ENCODE data around the gene DOK6. TPM values are rescaled to one million over a fixed set of nuclear protein-coding genes. Genes with fewer than 3 reads are reported as not detected.
"Not testable (repeated sequence)": the region's sequence is repeated elsewhere in the genome, so short reads cannot be mapped to it uniquely, and the experiment has no call there.

DOK6 gene
- total RNA-seq (not detected), polyA plus RNA-seq (under 1 TPM; 0.02 to 0.12 (median 0.06) TPM), total RNA-seq (0 to 0.17 (median 0) reads per million in 6 experiments)

DNA sequence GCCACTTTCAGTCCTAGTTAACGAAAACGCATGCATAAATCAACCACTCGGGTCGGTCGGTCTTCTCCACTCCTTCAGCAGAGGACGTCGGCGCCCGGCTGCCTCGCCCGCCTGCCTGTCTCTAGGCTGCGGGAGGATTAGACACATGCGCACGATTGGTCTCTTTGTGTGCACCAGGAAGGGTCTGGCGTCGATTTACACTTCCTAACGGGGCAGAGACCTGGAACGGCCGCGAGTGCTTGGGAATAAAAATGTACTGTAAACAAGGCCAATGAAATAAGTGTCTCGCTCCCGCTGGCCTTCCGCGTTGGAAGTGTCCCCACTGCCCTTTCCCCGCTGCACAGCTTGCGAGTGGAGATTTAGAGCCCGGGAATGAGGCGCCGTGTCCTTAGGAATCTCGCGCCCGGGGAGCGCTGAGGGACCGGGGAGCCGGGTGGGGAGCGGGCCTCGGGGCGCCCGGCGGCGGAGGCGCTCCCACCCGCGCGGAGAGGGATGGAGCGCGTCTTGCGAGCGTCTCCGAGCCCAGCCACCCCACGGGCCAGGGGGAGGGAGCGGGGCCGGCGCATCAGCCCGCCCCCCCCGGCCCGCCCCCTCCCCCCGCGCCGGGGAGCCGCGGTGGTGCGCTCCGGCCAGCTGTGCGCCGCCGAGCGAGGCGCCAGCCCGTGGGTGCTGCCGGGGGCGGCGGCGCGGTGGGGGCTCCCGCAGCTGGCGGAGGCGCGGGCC is at the start of gene DOK6:
Gene DOK6 (plus strand): TSS at position 636 of the 723 bp plus-strand sequence.
- no peak for ATAC-seq
- H3K27me3 Mint-ChIP-seq: peaks cover 30 to 63% (median 42%) of the 10 kb centered on the region in 5 donors

DNA sequence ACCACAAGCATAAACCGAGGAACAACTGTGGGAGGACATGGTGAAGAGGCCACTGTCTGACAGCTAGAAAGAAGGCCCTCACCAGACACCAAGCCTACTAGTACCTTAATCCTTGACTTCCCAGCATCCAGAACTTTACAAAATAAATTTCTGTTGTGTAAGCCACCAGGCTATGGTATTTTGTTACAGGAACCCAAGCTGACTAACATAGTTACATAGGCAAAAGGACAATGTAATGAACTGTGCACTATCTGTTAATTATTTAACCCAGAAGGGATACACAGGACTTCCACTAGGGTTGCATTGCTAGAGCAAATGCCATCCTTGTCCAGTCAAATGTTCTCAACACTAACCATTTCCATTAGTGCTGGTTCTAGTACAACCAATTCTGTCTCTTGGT is 47.7 kb upstream of the DOK6 start:
- no peaks in the 10 kb centered on the region for H3K4me1 Mint-ChIP-seq
- H3K36me3 Mint-ChIP-seq: peaks cover 0 to under 1% (median 0%) of the 10 kb centered on the region in 3 donors
- H3K9me3 Mint-ChIP-seq: peaks cover 0 to 4% (median 0%) of the 10 kb centered on the region in 9 donors
- ATAC-seq (no peak), DNase-seq (no peak)
- no peak overlapping the region for H3K4me3 Mint-ChIP-seq
- H3K27ac Mint-ChIP-seq: peak overlapping the region in 1 of 10 donors; percentile 44
- POLR2A ChIA-PET: no interaction called here
- peaks cover 0 to 4% (median 0%) of the 10 kb centered on the region in 5 donors for H3K27me3 Mint-ChIP-seq

More for the DNA sequence above, at the start of gene DOK6:
- H3K9me3 Mint-ChIP-seq: peaks cover 0 to 3% (median 0%) of the 10 kb centered on the region in 9 donors
- POLR2A ChIA-PET: no interaction called here
- DNase-seq: no peak
- no peaks in the 10 kb centered on the region for H3K36me3 Mint-ChIP-seq
- H3K27ac Mint-ChIP-seq: no peak within 1 kb of the TSS
- peak within 1 kb of the TSS; percentile 12 to 74 (median 53) for H3K4me3 Mint-ChIP-seq
- peaks cover 7 to 17% (median 14%) of the 10 kb centered on the region in 4 donors for H3K4me1 Mint-ChIP-seq

DNA sequence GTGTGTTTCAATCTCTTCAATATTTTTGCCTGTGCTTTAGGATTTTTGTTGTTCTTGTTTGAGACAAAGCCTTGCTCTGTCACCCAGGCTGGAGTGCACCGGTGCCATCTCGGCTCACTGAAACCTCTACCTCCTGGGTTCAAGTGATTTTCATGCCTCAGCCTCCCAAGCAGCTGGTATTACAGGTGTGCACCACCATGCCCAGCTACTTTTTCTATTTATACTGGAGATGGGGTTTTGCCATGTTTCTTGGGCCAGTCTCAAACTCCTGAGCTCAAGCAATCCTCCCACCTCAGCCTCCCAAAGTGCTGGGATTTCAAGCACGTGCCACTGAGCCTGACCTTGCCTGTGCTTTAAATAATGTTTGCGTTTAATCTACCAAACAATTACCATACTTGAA is 43.1 kb upstream of the DOK6 start:
- peaks cover 0 to 7% (median 5%) of the 10 kb centered on the region in 3 donors for H3K36me3 Mint-ChIP-seq
- POLR2A ChIA-PET: no interaction called here
- no peak overlapping the region for H3K4me3 Mint-ChIP-seq
- peaks cover 0 to 26% (median 10%) of the 10 kb centered on the region in 9 donors for H3K9me3 Mint-ChIP-seq
- ATAC-seq (no peak), DNase-seq (no peak)
- peaks cover 0 to 12% (median 3%) of the 10 kb centered on the region in 5 donors for H3K27me3 Mint-ChIP-seq
- H3K4me1 Mint-ChIP-seq: no peaks in the 10 kb centered on the region
- H3K27ac Mint-ChIP-seq: no peak overlapping the region

DNA sequence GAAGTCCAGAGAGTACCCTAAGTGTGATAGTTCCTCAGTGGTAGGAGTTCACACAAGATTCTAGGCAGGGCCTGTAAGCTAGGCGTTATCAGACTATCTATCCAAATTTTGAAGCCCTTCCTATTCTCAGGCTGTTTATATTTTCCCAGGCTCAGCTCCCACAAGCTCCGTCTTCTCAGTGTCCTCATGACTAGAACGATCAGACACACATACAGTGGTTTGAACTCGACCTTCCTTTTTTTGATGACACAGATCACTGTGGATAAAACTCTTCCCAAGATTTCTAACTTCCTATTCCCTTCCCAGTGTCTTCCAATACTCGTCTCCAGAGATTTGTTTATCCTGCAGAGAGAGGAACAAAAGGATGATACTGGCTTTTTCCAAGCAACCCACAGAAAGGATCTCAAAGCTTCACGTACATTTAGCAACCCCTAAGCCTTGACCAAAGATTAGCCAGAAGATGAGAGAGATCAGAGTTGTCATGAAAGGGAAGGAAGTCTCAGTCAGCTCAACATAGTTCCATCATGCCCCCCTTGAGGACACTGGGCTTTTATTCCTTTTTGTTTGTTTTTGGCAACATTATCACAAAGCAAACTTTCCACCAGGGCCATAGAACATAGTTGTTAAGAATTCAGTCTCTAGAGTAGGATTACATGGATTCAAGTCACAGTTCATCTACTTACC is 42.3 kb upstream of the DOK6 start:
- peaks cover 0 to 26% (median 10%) of the 10 kb centered on the region in 9 donors for H3K9me3 Mint-ChIP-seq
- no peaks in the 10 kb centered on the region for H3K4me1 Mint-ChIP-seq
- ATAC-seq (no peak), DNase-seq (no peak)
- POLR2A ChIA-PET: no interaction called here
- H3K4me3 Mint-ChIP-seq: no peak overlapping the region
- H3K27me3 Mint-ChIP-seq: peaks cover 0 to 13% (median 3%) of the 10 kb centered on the region in 5 donors
- H3K36me3 Mint-ChIP-seq: peaks cover 0 to 7% (median 5%) of the 10 kb centered on the region in 3 donors
- no peak overlapping the region for H3K27ac Mint-ChIP-seq

DNA sequence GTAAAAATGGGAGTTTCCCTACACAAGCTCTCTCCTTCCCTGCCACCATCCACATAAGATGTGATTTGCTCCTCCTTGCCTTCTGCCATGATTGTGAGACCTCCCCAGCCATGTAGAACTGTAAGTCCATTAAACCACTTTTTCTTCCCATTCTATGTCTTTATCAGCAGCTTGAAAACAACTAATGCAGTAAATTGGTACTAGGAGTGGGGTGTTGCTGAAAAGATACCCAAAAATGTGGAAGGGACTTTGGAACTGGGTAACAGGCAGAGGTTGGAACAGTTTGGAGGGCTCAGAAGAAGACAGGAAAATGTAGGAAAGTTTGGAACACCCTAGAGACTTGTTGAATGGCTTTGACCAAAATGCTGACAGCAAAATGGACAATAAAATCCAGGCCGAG is 40.9 kb upstream of the DOK6 start:
- H3K4me1 Mint-ChIP-seq, H3K27ac Mint-ChIP-seq, POLR2A ChIA-PET, ATAC-seq, DNase-seq, H3K36me3 Mint-ChIP-seq, H3K4me3 Mint-ChIP-seq: not testable (repeated sequence)
- H3K27me3 Mint-ChIP-seq: peaks cover 0 to 17% (median 3%) of the 10 kb centered on the region in 5 donors
- H3K9me3 Mint-ChIP-seq: peaks cover 0 to 26% (median 10%) of the 10 kb centered on the region in 9 donors

DNA sequence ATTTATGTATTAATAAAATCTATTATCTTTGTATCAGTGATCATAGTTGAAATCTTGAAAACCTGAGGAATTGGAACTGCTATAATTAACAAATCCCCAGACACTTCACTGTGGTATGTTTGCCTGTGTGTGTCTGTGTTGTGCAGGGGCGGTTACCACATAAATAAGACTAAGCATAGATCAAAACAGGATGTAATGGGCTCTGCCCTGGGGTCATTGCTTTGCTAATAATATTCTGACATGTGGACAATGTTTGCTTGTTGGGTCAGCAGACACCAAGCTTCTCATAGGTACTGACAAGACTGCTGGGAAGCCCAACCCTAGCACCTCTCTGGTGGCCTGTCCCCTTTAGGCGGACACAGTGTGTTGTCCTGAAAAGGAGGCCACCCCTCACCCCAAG is 35.8 kb upstream of the DOK6 start:
- Mint-ChIP-seq H3K4me3 (no peak overlapping the region), H3K9me3 (peaks cover 0 to 13% (median 4%) of the 10 kb centered on the region in 9 donors), H3K27me3 (peaks cover 0 to 8% (median 3%) of the 10 kb centered on the region in 5 donors), H3K36me3 (peaks cover 0 to 3% (median 3%) of the 10 kb centered on the region in 3 donors), H3K4me1 (no peaks in the 10 kb centered on the region), H3K27ac (no peak overlapping the region)
- no peak for DNase-seq
- POLR2A ChIA-PET: no interaction called here
- no peak for ATAC-seq

DNA sequence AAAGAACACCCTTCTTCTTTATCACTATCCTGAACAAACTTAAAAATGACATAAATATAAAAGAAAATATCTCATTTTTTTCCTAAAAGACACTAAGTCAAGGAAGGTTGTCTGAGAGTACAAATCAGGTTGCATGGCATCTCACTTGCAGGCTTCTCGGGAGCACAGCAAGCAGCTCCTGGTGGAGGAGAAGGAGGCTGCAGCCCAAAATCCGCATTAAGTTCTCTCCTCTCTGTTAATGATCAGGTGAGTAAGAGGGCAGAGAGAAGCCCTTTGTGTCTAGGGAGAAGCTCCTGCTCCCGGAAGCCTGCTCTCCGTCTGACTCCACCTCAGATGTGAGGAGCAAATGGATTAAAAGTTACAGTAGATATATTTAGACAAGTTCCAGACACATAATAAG is 35.0 kb upstream of the DOK6 start:
- POLR2A ChIA-PET: no interaction called here
- Mint-ChIP-seq H3K4me3 (no peak overlapping the region), H3K36me3 (no peaks in the 10 kb centered on the region), H3K4me1 (no peaks in the 10 kb centered on the region), H3K27me3 (peaks cover 0 to 8% (median 3%) of the 10 kb centered on the region in 5 donors), H3K9me3 (peaks cover 0 to 9% (median 0%) of the 10 kb centered on the region in 9 donors), H3K27ac (no peak overlapping the region)
- DNase-seq: no peak
- ATAC-seq: no peak

DNA sequence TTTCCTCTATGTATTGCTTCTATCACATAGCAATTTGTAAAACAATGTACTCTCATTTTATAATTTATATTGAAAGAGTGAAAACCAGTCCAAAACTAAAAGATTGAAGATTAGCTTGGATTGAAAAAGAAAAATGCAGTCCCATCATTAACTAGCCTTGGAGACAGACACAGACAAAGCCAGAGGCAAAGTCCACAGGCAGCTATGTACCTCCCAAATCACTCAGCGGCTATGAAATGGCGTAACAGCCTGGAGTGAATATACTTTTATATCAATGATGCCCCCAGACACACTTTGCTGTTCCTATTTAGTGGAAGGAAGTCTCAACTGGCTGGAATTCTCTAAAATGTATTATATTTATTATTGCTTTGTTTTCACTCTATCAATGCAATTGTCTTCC is 33.6 kb upstream of the DOK6 start:
- no peaks in the 10 kb centered on the region for H3K4me1 Mint-ChIP-seq
- POLR2A ChIA-PET: no interaction called here

DNA sequence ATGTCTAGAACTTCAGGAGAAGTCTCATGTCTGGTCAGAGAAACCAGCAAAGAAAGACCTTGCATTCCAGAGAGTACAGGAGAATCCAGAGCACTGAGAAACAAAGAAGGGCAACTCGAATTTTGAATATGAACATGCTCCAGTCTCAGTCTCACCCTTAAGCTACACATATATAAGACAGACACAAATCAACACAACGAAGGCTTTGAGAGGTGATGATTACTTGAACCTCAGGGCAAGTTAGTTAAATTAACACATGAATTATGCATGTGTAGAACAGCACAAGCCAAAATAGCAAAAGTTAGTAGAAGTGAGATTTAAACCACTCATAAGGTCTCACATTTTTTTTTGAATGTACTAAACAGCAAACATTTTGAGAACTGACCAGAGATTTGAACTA is 29.0 kb upstream of the DOK6 start:
- POLR2A ChIA-PET: no interaction called here
- Mint-ChIP-seq H3K4me1 (no peaks in the 10 kb centered on the region), H3K27ac (no peak overlapping the region), H3K36me3 (no peaks in the 10 kb centered on the region), H3K27me3 (peaks cover 0 to 4% (median 3%) of the 10 kb centered on the region in 5 donors), H3K9me3 (no peaks in the 10 kb centered on the region), H3K4me3 (no peak overlapping the region)
- no peak for DNase-seq
- ATAC-seq: no peak

More for the DNA sequence above, 33.6 kb upstream of the DOK6 start:
- DNase-seq (no peak), ATAC-seq (no peak)
- Mint-ChIP-seq H3K9me3 (no peaks in the 10 kb centered on the region), H3K27me3 (peaks cover 0 to 5% (median 3%) of the 10 kb centered on the region in 5 donors), H3K4me3 (no peak overlapping the region), H3K27ac (no peak overlapping the region), H3K36me3 (no peaks in the 10 kb centered on the region)

DNA sequence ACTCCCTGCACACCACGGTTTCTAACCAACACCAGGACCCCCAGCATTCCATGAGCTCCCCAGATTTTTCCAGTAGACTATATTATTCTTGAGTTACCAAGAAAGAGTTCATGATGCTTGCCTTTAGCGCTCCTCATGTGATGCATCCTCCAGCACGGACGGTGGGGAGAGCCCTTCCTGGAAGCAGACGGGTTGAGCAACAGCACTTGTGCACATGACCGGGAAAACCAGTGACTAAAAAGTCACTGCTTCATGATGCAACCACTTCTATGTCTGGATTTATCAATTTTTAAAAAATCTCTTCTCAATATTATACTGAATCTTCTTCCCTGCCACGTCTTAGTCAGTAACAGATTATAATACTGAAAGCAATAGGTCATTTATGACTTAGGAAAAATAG is 20.4 kb upstream of the DOK6 start:
- peaks cover 5 to 12% (median 9%) of the 10 kb centered on the region in 5 donors for H3K27me3 Mint-ChIP-seq
- H3K36me3 Mint-ChIP-seq: no peaks in the 10 kb centered on the region

DNA sequence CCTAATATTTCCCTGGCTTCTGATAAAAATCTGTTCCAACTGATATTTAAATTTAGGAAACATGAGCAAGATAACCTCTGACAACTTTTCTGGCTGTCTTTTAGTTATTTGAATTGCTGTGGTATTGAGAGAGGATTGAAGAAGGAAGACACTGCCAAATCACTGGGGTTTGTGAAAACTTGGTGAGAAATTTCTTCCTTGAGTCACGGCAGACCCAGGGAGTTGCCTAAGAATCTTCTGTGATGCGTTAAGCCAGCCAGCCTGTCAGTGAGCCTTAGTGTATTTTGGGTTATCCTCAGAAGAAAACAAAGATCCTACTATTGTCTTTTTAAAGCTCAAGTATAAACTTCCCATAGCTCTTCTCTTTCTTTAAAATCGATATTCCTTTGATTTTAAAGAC is 17.5 kb upstream of the DOK6 start:
- Mint-ChIP-seq H3K4me3 (no peak overlapping the region), H3K4me1 (no peaks in the 10 kb centered on the region), H3K27ac (no peak overlapping the region), H3K27me3 (peaks cover 5 to 11% (median 9%) of the 10 kb centered on the region in 5 donors), H3K9me3 (peaks cover 0 to 6% (median 0%) of the 10 kb centered on the region in 9 donors), H3K36me3 (no peaks in the 10 kb centered on the region)
- POLR2A ChIA-PET: no interaction called here
- DNase-seq (no peak), ATAC-seq (no peak)

More for the DNA sequence above, 20.4 kb upstream of the DOK6 start:
- Mint-ChIP-seq H3K4me3 (no peak overlapping the region), H3K4me1 (no peaks in the 10 kb centered on the region), H3K27ac (no peak overlapping the region), H3K9me3 (peaks cover 0 to 6% (median 0%) of the 10 kb centered on the region in 9 donors)
- DNase-seq: no peak
- ATAC-seq: no peak
- POLR2A ChIA-PET: no interaction called here

DNA sequence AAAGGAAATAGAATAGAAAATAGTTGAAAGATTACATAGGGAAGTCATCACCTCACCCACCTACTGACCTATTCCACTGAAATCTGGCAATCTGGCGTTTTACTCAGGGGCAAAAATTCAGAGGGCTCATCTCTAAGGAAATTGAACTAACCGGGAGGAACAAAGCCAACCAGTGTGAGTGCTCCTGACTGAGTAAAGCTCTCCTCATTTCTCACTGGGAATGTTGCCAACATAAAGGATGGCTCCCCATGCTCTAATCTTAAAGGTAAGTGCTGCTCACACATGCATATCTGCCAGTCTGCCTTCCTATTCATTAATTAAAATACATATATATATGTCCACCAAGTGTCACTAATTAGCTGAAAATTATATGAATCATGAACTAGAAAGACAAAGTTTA is 13.5 kb upstream of the DOK6 start:
- no peak for ATAC-seq
- Mint-ChIP-seq H3K4me3 (no peak overlapping the region), H3K27me3 (peaks cover 0 to 9% (median 4%) of the 10 kb centered on the region in 5 donors), H3K9me3 (no peaks in the 10 kb centered on the region), H3K4me1 (no peaks in the 10 kb centered on the region), H3K27ac (no peak overlapping the region), H3K36me3 (no peaks in the 10 kb centered on the region)
- no peak for DNase-seq
- POLR2A ChIA-PET: no interaction called here

DNA sequence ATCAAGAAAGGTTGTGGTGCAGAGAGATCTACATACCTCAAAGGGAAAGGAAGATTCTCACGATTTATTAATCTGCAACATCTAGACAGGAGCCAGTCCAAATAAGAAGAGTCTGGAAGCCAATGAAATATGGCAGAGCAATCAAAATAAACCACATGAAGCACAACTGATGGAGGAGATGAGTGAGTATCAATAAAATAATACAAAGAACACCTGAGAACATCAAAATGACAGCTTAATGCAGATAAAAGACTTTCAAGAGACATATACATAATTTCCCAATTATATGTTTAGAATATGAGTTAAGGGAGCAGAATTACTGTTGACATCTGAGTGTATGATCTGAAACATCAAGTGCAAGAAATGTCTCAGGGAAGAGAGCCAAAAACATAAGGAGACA is 12.5 kb upstream of the DOK6 start:
- POLR2A ChIA-PET: no interaction called here
- ATAC-seq (no peak), DNase-seq (no peak)
- H3K4me3 Mint-ChIP-seq: no peak overlapping the region
- H3K27ac Mint-ChIP-seq: no peak overlapping the region
- no peaks in the 10 kb centered on the region for H3K4me1 Mint-ChIP-seq
- H3K9me3 Mint-ChIP-seq: no peaks in the 10 kb centered on the region
- peaks cover 0 to 7% (median 4%) of the 10 kb centered on the region in 5 donors for H3K27me3 Mint-ChIP-seq
- no peaks in the 10 kb centered on the region for H3K36me3 Mint-ChIP-seq

Data from naive thymus-derived CD8-positive, alpha-beta T cell (primary cell).